Raji (cell line): ENCODE data around the gene DDA1.

Experiments used
- POLR2A ChIP-seq: IDR thresholded peaks from 2 replicates; pipeline ENCODE4 v1.6.1; 2011; ENCODE audit warnings: low read depth, low read length, control low read depth; ENCODE audit not compliant: insufficient read depth

DDA1 gene

GRCh38 chr19:17319473-17320238, 10.3 kb downstream of the DDA1 start:
- TF ChIP-seq POLR2A = no peak

GRCh38 chr19:17320435-17320834, 11.1 kb downstream of the DDA1 start:
- TF ChIP-seq POLR2A = no peak

- no peak for TF ChIP-seq POLR2A
Observed at GRCh38 chr19:17321655-17322489, 12.5 kb downstream of the DDA1 start.

GRCh38 chr19:17322854-17323253, 13.5 kb downstream of the DDA1 start:
- no peak for TF ChIP-seq POLR2A

GRCh38 chr19:17323300-17323963, 14.1 kb downstream of the DDA1 start:
- TF ChIP-seq POLR2A = no peak

- no peak for TF ChIP-seq POLR2A
Observed at GRCh38 chr19:17323964-17324332, 14.6 kb downstream of the DDA1 start.

- TF ChIP-seq POLR2A = no peak
Observed at GRCh38 chr19:17324357-17325114, 15.2 kb downstream of the DDA1 start.

- TF ChIP-seq POLR2A = no peak
Observed at GRCh38 chr19:17325133-17325532, 15.8 kb downstream of the DDA1 start.

- TF ChIP-seq POLR2A = no peak
Observed at GRCh38 chr19:17325881-17326594, 16.7 kb downstream of the DDA1 start.

GRCh38 chr19:17326595-17326966, 17.2 kb downstream of the DDA1 start:
- no peak for TF ChIP-seq POLR2A

- no peak for TF ChIP-seq POLR2A
Observed at GRCh38 chr19:17327068-17327653, 17.8 kb downstream of the DDA1 start.

GRCh38 chr19:17327654-17328516, 18.5 kb downstream of the DDA1 start:
- TF ChIP-seq POLR2A = no peak
